ENCODE data around the gene KATNAL2. TPM values are rescaled to one million over a fixed set of nuclear protein-coding genes. Genes with fewer than 3 reads are reported as not detected.
A peak's percentile ranks its signal among the peaks of the same experiment; 100 is the strongest.

The KATNAL2 gene
- total RNA-seq, 1 donor from 2014 or later: 39.9 TPM

- peaks cover 41% of the 10 kb centered on the region for H3K4me1 Mint-ChIP-seq
- DNase-seq (ENCODE audit: low spot score): no peak
- Histone ChIP-seq H3F3A (ENCODE audit: low read depth) (peaks cover 13% of the 10 kb centered on the region), H2AFZ (replicated peaks) (peak overlapping the region; percentile 86), H3K4me1 (peaks cover 27% of the 10 kb centered on the region), H3K9ac (no peak overlapping the region), H4K20me1 (ENCODE audit: low read depth) (peaks cover 39% of the 10 kb centered on the region), H3K9me3 (ENCODE audit: low read depth) (no peaks in the 10 kb centered on the region), H3K27ac (no peak overlapping the region), H3K4me2 (peak overlapping the region; percentile 92), H3K27me3 (no peaks in the 10 kb centered on the region), H3K36me3 (no peaks in the 10 kb centered on the region), H3K79me2 (ENCODE audit: low read depth) (peaks cover 52% of the 10 kb centered on the region), H3K4me3 (peak overlapping the region; percentile 85)
- H3K36me3 Mint-ChIP-seq: peaks cover 2% of the 10 kb centered on the region
- no peaks in the 10 kb centered on the region for H3K9me3 Mint-ChIP-seq
- peak overlapping the region; percentile 93 for H3K27ac Mint-ChIP-seq
- peak overlapping the region; percentile 96 for H3K4me3 Mint-ChIP-seq
- H3K27me3 Mint-ChIP-seq (ENCODE audit: insufficient read depth, low read depth): peaks cover 6% of the 10 kb centered on the region
- no peak for TF ChIP-seq CTCF (IDR thresholded peaks at IDR 0.05)
- TF ChIP-seq EZH2phosphoT487 (IDR thresholded peaks at IDR 0.05): no peak
- no peak for TF ChIP-seq EZH2 (IDR thresholded peaks at IDR 0.05)
These were observed 773 bp upstream of the KATNAL2 start for GRCh38 chr18:46916551-46917107.

GRCh38 chr18:46917803-46918600 is 600 bp downstream of the KATNAL2 start:
- Mint-ChIP-seq H3K36me3 (peaks cover 2% of the 10 kb centered on the region), H3K27me3 (ENCODE audit: insufficient read depth, low read depth) (peaks cover 6% of the 10 kb centered on the region), H3K9me3 (no peaks in the 10 kb centered on the region), H3K27ac (peak overlapping the region; percentile 47), H3K4me1 (peaks cover 41% of the 10 kb centered on the region), H3K4me3 (peak overlapping the region; percentile 90)
- Histone ChIP-seq H3K79me2 (ENCODE audit: low read depth) (peaks cover 39% of the 10 kb centered on the region), H3K4me3 (peak overlapping the region; percentile 85), H3K27me3 (no peaks in the 10 kb centered on the region), H3K9ac (no peak overlapping the region), H3K27ac (no peak overlapping the region), H3K9me3 (ENCODE audit: low read depth) (no peaks in the 10 kb centered on the region), H2AFZ (replicated peaks) (peak overlapping the region; percentile 99), H3K36me3 (no peaks in the 10 kb centered on the region), H3F3A (ENCODE audit: low read depth) (peaks cover 13% of the 10 kb centered on the region), H3K4me2 (peak overlapping the region; percentile 92), H3K4me1 (peaks cover 27% of the 10 kb centered on the region), H4K20me1 (ENCODE audit: low read depth) (peaks cover 34% of the 10 kb centered on the region)
- TF ChIP-seq EZH2 (IDR thresholded peaks at IDR 0.05) (peak; percentile 34), EZH2phosphoT487 (IDR thresholded peaks at IDR 0.05) (no peak), CTCF (IDR thresholded peaks at IDR 0.05) (no peak)
- DNase-seq (ENCODE audit: low spot score): peak; percentile 48

- H2AFZ ChIP-seq (replicated peaks): no peak overlapping the region
- Mint-ChIP-seq H3K4me3 (no peak overlapping the region), H3K27me3 (ENCODE audit: insufficient read depth, low read depth) (peaks cover 6% of the 10 kb centered on the region), H3K4me1 (peaks cover 28% of the 10 kb centered on the region), H3K36me3 (peaks cover 2% of the 10 kb centered on the region), H3K27ac (no peak overlapping the region), H3K9me3 (peaks cover 12% of the 10 kb centered on the region)
- no peaks in the 10 kb centered on the region for H3K9me3 ChIP-seq (ENCODE audit: low read depth)
- H4K20me1 ChIP-seq (ENCODE audit: low read depth): peaks cover 13% of the 10 kb centered on the region
- peaks cover 9% of the 10 kb centered on the region for H3K4me1 ChIP-seq
- no peak overlapping the region for H3K4me3 ChIP-seq
- H3F3A ChIP-seq (ENCODE audit: low read depth): peaks cover 13% of the 10 kb centered on the region
- no peaks in the 10 kb centered on the region for H3K36me3 ChIP-seq
- H3K27ac ChIP-seq: no peak overlapping the region
- no peak for DNase-seq (ENCODE audit: low spot score)
- no peak overlapping the region for H3K9ac ChIP-seq
- H3K79me2 ChIP-seq (ENCODE audit: low read depth): peaks cover 18% of the 10 kb centered on the region
- H3K4me2 ChIP-seq: no peak overlapping the region
- no peaks in the 10 kb centered on the region for H3K27me3 ChIP-seq
- TF ChIP-seq EZH2phosphoT487 (IDR thresholded peaks at IDR 0.05) (no peak), CTCF (IDR thresholded peaks at IDR 0.05) (no peak), EZH2 (IDR thresholded peaks at IDR 0.05) (no peak)
These were observed 2.7 kb downstream of the KATNAL2 start for GRCh38 chr18:46920067-46920466.

Data from neural progenitor cell (in vitro differentiated cells).